SK-N-SH treated with all-trans-retinoic acid at 6 μM for 48 hours (cell line): ENCODE measurements around the gene DRD4.

Experiments
- ESRRG ChIP-seq: fragments of 250-450 bp; sonication (Bioruptor Pico); IDR thresholded peaks from 2 replicates; pipeline ENCODE4 v1.6.1; 2021; ENCODE audit warnings: mild to moderate bottlenecking
- POU6F1 ChIP-seq: fragments of 250-450 bp; sonication (Bioruptor Pico); IDR thresholded peaks from 2 replicates; pipeline ENCODE4 v1.8.0; 2021; ENCODE audit warnings: low read depth, mild to moderate bottlenecking, moderate library complexity, borderline replicate concordance
- PPARA ChIP-seq: fragments of 250-450 bp; sonication (Bioruptor Pico); IDR thresholded peaks from 2 replicates; pipeline ENCODE4 v1.5.0; 2020; ENCODE audit warnings: mild to moderate bottlenecking, borderline replicate concordance
- TOX ChIP-seq: fragments of 250-450 bp; sonication (Bioruptor Pico); IDR thresholded peaks from 2 replicates; pipeline ENCODE4 v1.8.0; 2021; ENCODE audit warnings: mild to moderate bottlenecking, moderate library complexity, borderline replicate concordance
- ZC3H10 ChIP-seq: fragments of 250-450 bp; sonication (Bioruptor Pico); IDR thresholded peaks from 2 replicates; pipeline ENCODE4 v1.5.1; 2021; ENCODE audit warnings: mild to moderate bottlenecking, moderate library complexity
- ZFP3 ChIP-seq: fragments of 250-450 bp; sonication (Bioruptor Pico); IDR thresholded peaks from 2 replicates; pipeline ENCODE4 v1.5.0; 2020; ENCODE audit warnings: mild to moderate bottlenecking, moderate library complexity

- TF ChIP-seq POU6F1 (no peak), PPARA (CRISPR knock-in tag) (no peak), ZFP3 (CRISPR knock-in tag) (no peak), TOX (CRISPR knock-in tag) (no peak), ESRRG (CRISPR knock-in tag) (no peak), ZC3H10 (CRISPR knock-in tag) (no peak)
Measured at GRCh38 chr11:656426-656825, 19.4 kb downstream of the DRD4 start.
